ENCODE measurements around the gene TIMM21.

TIMM21 gene

GRCh38 chr18:74147491-74147778 is 888 bp upstream of the TIMM21 start:
- peaks cover 51% of the 10 kb centered on the region for H3K4me1 Mint-ChIP-seq
- H3K36me3 Mint-ChIP-seq (ENCODE audit: low read depth) = peaks cover 16% of the 10 kb centered on the region
- no peak for TF ChIP-seq CTCF (IDR thresholded peaks at IDR 0.05)
- peaks cover 14% of the 10 kb centered on the region for H3K27me3 Mint-ChIP-seq (ENCODE audit: low read depth, poor library complexity)
- DNase-seq = no peak
- no peak overlapping the region for H3K27ac Mint-ChIP-seq
- peak overlapping the region; percentile 99 for H3K4me3 Mint-ChIP-seq
- H3K9me3 Mint-ChIP-seq = no peaks in the 10 kb centered on the region

GRCh38 chr18:74148543-74149070 is 284 bp downstream of the TIMM21 start:
- Mint-ChIP-seq H3K27ac (peak overlapping the region; percentile 80), H3K27me3 (ENCODE audit: low read depth, poor library complexity) (peaks cover 14% of the 10 kb centered on the region), H3K9me3 (no peaks in the 10 kb centered on the region), H3K4me1 (peaks cover 60% of the 10 kb centered on the region), H3K36me3 (ENCODE audit: low read depth) (peaks cover 26% of the 10 kb centered on the region), H3K4me3 (peak overlapping the region; percentile 99)
- DNase-seq = no peak
- TF ChIP-seq CTCF (IDR thresholded peaks at IDR 0.05) = no peak

- TF ChIP-seq CTCF (IDR thresholded peaks at IDR 0.05) = no peak
- Mint-ChIP-seq H3K4me3 (peak overlapping the region; percentile 99), H3K36me3 (ENCODE audit: low read depth) (peaks cover 26% of the 10 kb centered on the region), H3K27ac (no peak overlapping the region), H3K4me1 (peaks cover 60% of the 10 kb centered on the region), H3K27me3 (ENCODE audit: low read depth, poor library complexity) (peaks cover 14% of the 10 kb centered on the region), H3K9me3 (no peaks in the 10 kb centered on the region)
- no peak for DNase-seq
These were observed 1.6 kb downstream of the TIMM21 start for GRCh38 chr18:74149878-74150277.

- Mint-ChIP-seq H3K36me3 (ENCODE audit: low read depth) (peaks cover 36% of the 10 kb centered on the region), H3K27ac (peak overlapping the region; percentile 45), H3K4me1 (peaks cover 62% of the 10 kb centered on the region), H3K27me3 (ENCODE audit: low read depth, poor library complexity) (peaks cover 3% of the 10 kb centered on the region), H3K9me3 (no peaks in the 10 kb centered on the region), H3K4me3 (no peak overlapping the region)
- no peak for DNase-seq
- no peak for TF ChIP-seq CTCF (IDR thresholded peaks at IDR 0.05)
These were observed 3.9 kb downstream of the TIMM21 start for GRCh38 chr18:74152270-74152669.

GRCh38 chr18:74152857-74153256 is 4.5 kb downstream of the TIMM21 start:
- peaks cover 3% of the 10 kb centered on the region for H3K27me3 Mint-ChIP-seq (ENCODE audit: low read depth, poor library complexity)
- no peak overlapping the region for H3K4me3 Mint-ChIP-seq
- H3K4me1 Mint-ChIP-seq = peaks cover 60% of the 10 kb centered on the region
- H3K36me3 Mint-ChIP-seq (ENCODE audit: low read depth) = peaks cover 37% of the 10 kb centered on the region
- DNase-seq = no peak
- H3K27ac Mint-ChIP-seq = no peak overlapping the region
- TF ChIP-seq CTCF (IDR thresholded peaks at IDR 0.05) = no peak
- no peaks in the 10 kb centered on the region for H3K9me3 Mint-ChIP-seq

- Mint-ChIP-seq H3K9me3 (no peaks in the 10 kb centered on the region), H3K27ac (no peak overlapping the region), H3K4me3 (no peak overlapping the region), H3K36me3 (ENCODE audit: low read depth) (peaks cover 41% of the 10 kb centered on the region), H3K4me1 (peaks cover 55% of the 10 kb centered on the region), H3K27me3 (ENCODE audit: low read depth, poor library complexity) (peaks cover 3% of the 10 kb centered on the region)
- no peak for DNase-seq
- no peak for TF ChIP-seq CTCF (IDR thresholded peaks at IDR 0.05)
These were observed 5.1 kb downstream of the TIMM21 start for GRCh38 chr18:74153377-74153776.
